Thymus (tissue), 11 donors: Measurements from ENCODE around the gene NDFIP2. TPM values are rescaled to one million over a fixed set of nuclear protein-coding genes. Genes with fewer than 3 reads are reported as not detected.

ENCODE experiments used
- DNase-seq, 9 donors: peaks; one replicate each; pipeline ENCODE4 v3.0.0-alpha.2; 2013; ENCODE audit warnings: low spot score in 9 of 9, low read depth in 6 of 9, missing footprints in 1 of 9
- H3K27ac ChIP-seq, 2 donors: one replicate each; pipeline ENCODE4 v1.5.1; 2013; ENCODE audit warnings: control low read depth in 1 of 2, low read depth in 1 of 2, low read length in 1 of 2, mild to moderate bottlenecking in 1 of 2, moderate library complexity in 1 of 2
- H3K27me3 ChIP-seq, 2 donors: one replicate each; pipeline ENCODE4 v1.5.1; 2013; ENCODE audit warnings: low read length in 1 of 2; ENCODE audit not compliant: control insufficient read depth in 2 of 2, insufficient read depth in 1 of 2
- H3K36me3 ChIP-seq, 2 donors: one replicate each; pipeline ENCODE4 v1.5.1; 2013; ENCODE audit warnings: low read length in 1 of 2, mild to moderate bottlenecking in 1 of 2, moderate library complexity in 1 of 2; ENCODE audit not compliant: control insufficient read depth in 2 of 2, insufficient read depth in 2 of 2
- H3K4me1 ChIP-seq, 2 donors: one replicate each; pipeline ENCODE4 v1.5.1; 2013; ENCODE audit warnings: low read length in 2 of 2; ENCODE audit not compliant: control insufficient read depth in 2 of 2, insufficient read depth in 2 of 2
- H3K4me3 ChIP-seq, 2 donors: one replicate each; pipeline ENCODE4 v1.5.1; 2013; ENCODE audit warnings: low read length in 2 of 2, control low read depth in 1 of 2, mild to moderate bottlenecking in 1 of 2
- H3K9me3 ChIP-seq, 2 donors: one replicate each; pipeline ENCODE4 v1.5.1; 2013; ENCODE audit warnings: low read length in 1 of 2, mild to moderate bottlenecking in 1 of 2; ENCODE audit not compliant: control insufficient read depth in 2 of 2, insufficient read depth in 1 of 2
- WGBS: extraction: QIAGEN DNeasy Blood & Tissue Kit; methylation state at CpG from one replicate; pipeline ENCODE4 v1.1.7; 2013; 5-methylcytosine and 5-hydroxymethylcytosine counted together
- polyA plus RNA-seq: library from polyadenylated mRNA; stranded (reverse); fragments of 200-250 nt; gene quantifications from one replicate; pipeline ENCODE4 v1.2.3, GENCODE V29; 2013
- total RNA-seq: library from RNA; stranded (reverse); fragments of 120-200 nt; gene quantifications from one replicate; pipeline ENCODE4 v1.2.4, GENCODE V29; 2013
- donor health status: healthy.

NDFIP2 gene
- total and polyA plus RNA-seq, 2 donors, result 23.3 to 31.9 TPM

GRCh38 chr13:79482281-79482970 is 1.5 kb downstream of the NDFIP2 start:
- DNase-seq, result no peak
- H3K4me3 ChIP-seq, result peak overlapping the region in 1 of 2 donors; percentile 86
- H3K4me1 ChIP-seq, result peaks cover 4 to 11% of the 10 kb centered on the region in 2 donors
- peaks cover 11 to 15% of the 10 kb centered on the region in 2 donors for H3K27me3 ChIP-seq
- no peaks in the 10 kb centered on the region for H3K36me3 ChIP-seq
- 70% methylated on average over 3 of the region's 3 CpGs for WGBS
- no peak overlapping the region for H3K27ac ChIP-seq
- H3K9me3 ChIP-seq, result no peaks in the 10 kb centered on the region

GRCh38 chr13:79483086-79483706 is 2.2 kb downstream of the NDFIP2 start:
- WGBS, result 88% methylated on average over 4 of the region's 4 CpGs
- Histone ChIP-seq H3K4me1 (peaks cover 4 to 11% of the 10 kb centered on the region in 2 donors), H3K9me3 (no peaks in the 10 kb centered on the region), H3K27ac (no peak overlapping the region), H3K27me3 (peaks cover 10 to 15% of the 10 kb centered on the region in 2 donors), H3K4me3 (no peak overlapping the region), H3K36me3 (no peaks in the 10 kb centered on the region)
- DNase-seq, result no peak

- Histone ChIP-seq H3K27ac (peak overlapping the region in 1 of 2 donors; percentile 52), H3K36me3 (no peaks in the 10 kb centered on the region), H3K9me3 (no peaks in the 10 kb centered on the region), H3K27me3 (peaks cover 0 to 11% of the 10 kb centered on the region in 2 donors), H3K4me3 (no peak overlapping the region), H3K4me1 (peaks cover 4 to 11% of the 10 kb centered on the region in 2 donors)
- DNase-seq, result peak in 1 of 9 donors; percentile 27
- WGBS, result 71% methylated on average over 4 of the region's 4 CpGs
Measured at GRCh38 chr13:79485014-79485811, 4.3 kb downstream of the NDFIP2 start.

- no peak for DNase-seq
- Histone ChIP-seq H3K27ac (no peak overlapping the region), H3K36me3 (no peaks in the 10 kb centered on the region), H3K4me3 (no peak overlapping the region), H3K4me1 (peaks cover 0 to 3% of the 10 kb centered on the region in 2 donors), H3K9me3 (no peaks in the 10 kb centered on the region), H3K27me3 (peaks cover 0 to under 1% of the 10 kb centered on the region in 2 donors)
- 97% methylated on average over 6 of the region's 6 CpGs for WGBS
Measured at GRCh38 chr13:79486433-79487188, 5.7 kb downstream of the NDFIP2 start.

GRCh38 chr13:79490326-79490725 is 9.4 kb downstream of the NDFIP2 start:
- Histone ChIP-seq H3K9me3 (no peaks in the 10 kb centered on the region), H3K4me1 (peaks cover 0 to 6% of the 10 kb centered on the region in 2 donors), H3K4me3 (no peak overlapping the region), H3K36me3 (no peaks in the 10 kb centered on the region), H3K27me3 (no peaks in the 10 kb centered on the region), H3K27ac (no peak overlapping the region)
- 97% methylated on average over 1 of the region's 1 CpG for WGBS
- DNase-seq, result no peak

- Histone ChIP-seq H3K36me3 (no peaks in the 10 kb centered on the region), H3K9me3 (no peaks in the 10 kb centered on the region), H3K27ac (peak overlapping the region in 1 of 2 donors; percentile 65), H3K4me3 (no peak overlapping the region), H3K27me3 (no peaks in the 10 kb centered on the region), H3K4me1 (peaks cover 0 to 6% of the 10 kb centered on the region in 2 donors)
- WGBS, result 97% methylated on average over 1 of the region's 1 CpG
- no peak for DNase-seq
Measured at GRCh38 chr13:79490824-79491223, 9.9 kb downstream of the NDFIP2 start.

- Histone ChIP-seq H3K27me3 (no peaks in the 10 kb centered on the region), H3K4me1 (peaks cover 0 to 6% of the 10 kb centered on the region in 2 donors), H3K4me3 (no peak overlapping the region), H3K36me3 (no peaks in the 10 kb centered on the region), H3K27ac (peak overlapping the region in 1 of 2 donors; percentile 65), H3K9me3 (no peaks in the 10 kb centered on the region)
- 92% methylated on average over 4 of the region's 4 CpGs for WGBS
- DNase-seq, result no peak
Measured at GRCh38 chr13:79491715-79492114, 10.8 kb downstream of the NDFIP2 start.

- H3K4me1 ChIP-seq, result peaks cover 0 to 6% of the 10 kb centered on the region in 2 donors
- 65% methylated on average over 5 of the region's 5 CpGs for WGBS
- H3K36me3 ChIP-seq, result no peaks in the 10 kb centered on the region
- DNase-seq, result peak in 4 of 9 donors; percentile 23 to 55 (median 28)
- no peaks in the 10 kb centered on the region for H3K27me3 ChIP-seq
- H3K9me3 ChIP-seq, result no peaks in the 10 kb centered on the region
- H3K27ac ChIP-seq, result peak overlapping the region; percentile 42 to 59
- no peak overlapping the region for H3K4me3 ChIP-seq
Measured at GRCh38 chr13:79492313-79492798, 11.4 kb downstream of the NDFIP2 start.
